ENCODE results near the gene EEIG1.

Gene EEIG1

GRCh38 chr9:127954831-127955293, 25.9 kb downstream of the EEIG1 start:
- TF ChIP-seq, protein P1, sequence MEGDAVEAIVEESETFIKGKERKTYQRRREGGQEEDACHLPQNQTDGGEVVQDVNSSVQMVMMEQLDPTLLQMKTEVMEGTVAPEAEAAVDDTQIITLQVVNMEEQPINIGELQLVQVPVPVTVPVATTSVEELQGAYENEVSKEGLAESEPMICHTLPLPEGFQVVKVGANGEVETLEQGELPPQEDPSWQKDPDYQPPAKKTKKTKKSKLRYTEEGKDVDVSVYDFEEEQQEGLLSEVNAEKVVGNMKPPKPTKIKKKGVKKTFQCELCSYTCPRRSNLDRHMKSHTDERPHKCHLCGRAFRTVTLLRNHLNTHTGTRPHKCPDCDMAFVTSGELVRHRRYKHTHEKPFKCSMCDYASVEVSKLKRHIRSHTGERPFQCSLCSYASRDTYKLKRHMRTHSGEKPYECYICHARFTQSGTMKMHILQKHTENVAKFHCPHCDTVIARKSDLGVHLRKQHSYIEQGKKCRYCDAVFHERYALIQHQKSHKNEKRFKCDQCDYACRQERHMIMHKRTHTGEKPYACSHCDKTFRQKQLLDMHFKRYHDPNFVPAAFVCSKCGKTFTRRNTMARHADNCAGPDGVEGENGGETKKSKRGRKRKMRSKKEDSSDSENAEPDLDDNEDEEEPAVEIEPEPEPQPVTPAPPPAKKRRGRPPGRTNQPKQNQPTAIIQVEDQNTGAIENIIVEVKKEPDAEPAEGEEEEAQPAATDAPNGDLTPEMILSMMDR (IDR thresholded peaks at IDR 0.05; ENCODE audit: low read depth, low read length, missing control alignments): no peak
- H3K4me3 ChIP-seq (replicated peaks; ENCODE audit: low read depth, low read length): no peak overlapping the region
- DNase-seq (ENCODE audit: extremely low read depth, low read depth): no peak

DNA sequence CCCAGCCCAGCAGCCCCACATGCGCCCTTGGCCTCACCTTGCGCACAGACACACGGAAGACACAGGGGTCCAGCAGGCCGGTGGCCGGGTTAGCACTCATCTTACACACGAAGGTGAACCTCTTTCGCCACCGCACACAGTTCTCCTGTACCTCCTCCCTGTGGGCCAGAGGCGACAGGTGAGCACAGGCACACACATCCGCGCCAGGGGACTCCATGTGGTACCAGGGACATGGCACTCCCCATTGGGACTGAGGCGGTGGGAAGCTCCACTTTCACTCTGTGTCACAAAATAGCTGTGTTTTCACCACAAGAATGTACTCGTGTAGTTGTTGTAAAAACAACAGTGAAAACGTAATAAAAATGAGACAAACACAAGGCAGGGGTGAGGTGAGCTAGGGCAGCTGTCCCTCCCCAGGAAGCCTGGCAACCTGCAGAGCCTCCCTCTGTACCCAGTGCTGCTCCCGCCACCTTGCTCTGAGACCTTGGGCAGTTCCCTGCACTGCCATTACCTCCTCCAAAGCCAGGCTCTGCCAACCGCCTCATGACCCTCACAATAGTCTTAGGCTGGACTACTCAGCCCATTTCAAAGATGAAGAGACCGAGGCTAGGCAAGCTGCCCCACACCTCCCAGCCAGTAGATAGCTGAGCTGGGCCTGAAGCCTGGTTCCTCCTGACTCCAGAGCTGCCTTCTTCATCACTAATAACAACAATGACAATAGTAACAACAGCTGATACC, 26.9 kb downstream of the EEIG1 start:
- DNase-seq (ENCODE audit: extremely low read depth, low read depth): no peak
- TF ChIP-seq, protein P1 (IDR thresholded peaks at IDR 0.05; ENCODE audit: low read depth, low read length, missing control alignments): no peak

DNA sequence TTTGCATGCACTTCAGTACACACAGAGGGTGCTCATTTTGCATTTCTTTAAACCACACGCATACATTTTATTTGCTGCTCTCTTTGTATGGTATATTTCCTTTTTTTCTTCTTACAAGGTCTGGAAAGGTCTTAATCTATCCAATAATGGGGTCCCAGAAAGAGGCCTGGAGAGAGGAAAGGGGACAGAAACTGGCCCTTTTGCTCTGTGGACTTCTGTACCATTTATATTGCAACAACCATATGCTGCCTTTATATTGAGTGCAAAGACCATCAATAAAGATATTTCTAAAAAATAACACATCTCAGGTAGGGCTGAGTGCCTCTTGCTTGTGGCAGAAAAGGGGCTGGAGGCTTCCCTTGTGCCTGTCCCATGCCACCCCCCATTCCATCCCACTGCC, 27.6 kb downstream of the EEIG1 start:
- DNase-seq (ENCODE audit: extremely low read depth, low read depth): no peak
- TF ChIP-seq, protein P1 (IDR thresholded peaks at IDR 0.05; ENCODE audit: low read depth, low read length, missing control alignments): no peak
- no peak overlapping the region for H3K4me3 ChIP-seq (replicated peaks; ENCODE audit: low read depth, low read length)

More for the DNA sequence above, 26.9 kb downstream of the EEIG1 start:
- H3K4me3 ChIP-seq (replicated peaks; ENCODE audit: low read depth, low read length): no peak overlapping the region

GRCh38 chr9:127950513-127951289, 30.1 kb downstream of the EEIG1 start:
- no peak for DNase-seq (ENCODE audit: extremely low read depth, low read depth)
- TF ChIP-seq, protein P1 (IDR thresholded peaks at IDR 0.05; ENCODE audit: low read depth, low read length, missing control alignments): no peak
- no peak overlapping the region for H3K4me3 ChIP-seq (replicated peaks; ENCODE audit: low read depth, low read length)

DNA sequence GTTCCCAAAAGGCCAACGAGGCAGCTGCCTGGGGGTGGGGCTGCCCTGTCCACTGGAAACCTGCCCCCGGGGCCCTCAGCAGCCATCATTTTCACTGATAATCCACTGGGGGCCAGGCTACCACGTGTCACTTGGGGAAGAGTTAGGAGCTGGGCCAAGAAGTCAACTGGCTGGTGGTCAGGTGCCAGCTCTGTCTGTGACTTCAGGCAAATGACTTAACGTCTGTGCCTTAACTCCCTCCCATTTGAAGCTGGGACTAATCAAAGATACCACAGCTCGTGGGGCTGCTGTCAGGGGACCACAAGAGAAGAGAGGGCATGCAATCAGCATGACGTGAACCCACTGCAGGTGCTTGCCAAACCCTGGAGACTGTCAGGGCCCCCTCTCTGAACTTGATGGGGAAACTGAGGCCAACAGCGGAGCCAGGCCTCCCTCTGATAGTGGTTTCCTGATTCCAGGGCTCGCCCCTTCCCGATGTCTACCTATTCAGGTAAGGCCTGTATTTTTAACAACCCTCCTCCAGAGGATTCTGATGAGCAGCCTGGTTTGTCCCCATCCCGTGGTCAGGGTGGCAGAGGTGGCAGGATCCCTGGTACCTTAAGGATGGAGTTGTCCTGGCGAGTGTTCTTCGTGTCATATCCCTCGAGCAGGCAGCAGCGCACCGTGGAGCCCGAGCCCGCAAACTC, 30.8 kb downstream of the EEIG1 start:
- no peak for DNase-seq (ENCODE audit: extremely low read depth, low read depth)
- no peak overlapping the region for H3K4me3 ChIP-seq (replicated peaks; ENCODE audit: low read depth, low read length)

More for the DNA sequence above, 30.8 kb downstream of the EEIG1 start:
- TF ChIP-seq, protein P1 (IDR thresholded peaks at IDR 0.05; ENCODE audit: low read depth, low read length, missing control alignments): no peak

Measured in HFF-Myc (cell line).